GM12878 (cell line): Measurements from ENCODE around the gene WNK1. TPM values are rescaled to one million over a fixed set of nuclear protein-coding genes. Genes with fewer than 3 reads are reported as not detected.

Experiments used
- ATAC-seq: fragments of 200-7000 bp; cut with Tn5 transposase; 3 replicates; pipeline ENCODE4 v1.9.1; 2020; ENCODE audit warnings: mild to moderate bottlenecking, moderate library complexity
- BruUV-seq: library from RNA; stranded (reverse); fragments of 400-500 nt; replicated peaks from 2 replicates; lab custom pipeline; 2021; lab: Mats Ljungman, UMichigan
- CTCF ChIA-PET: fragments of 300-600 bp; sonication (Branson Sonifier 250); formaldehyde crosslinking; extraction: SDS; loops from one replicate; lab custom pipeline; 2021; ENCODE audit warnings: inconsistent platforms; lab: Yijun Ruan, JAX
- POLR2A ChIA-PET: fragments of 350-600 bp; formaldehyde crosslinking; extraction: SDS; loops from one replicate; lab custom pipeline; 2021; ENCODE audit warnings: inconsistent platforms; lab: Charles Lee
- RAD21 ChIA-PET: fragments of 300-600 bp; sonication (Branson Sonifier 250); formaldehyde crosslinking; loops from one replicate; lab custom pipeline; 2023; ENCODE audit warnings: antibody characterized with exemption; ENCODE audit not compliant: unreplicated experiment; lab: Charles Lee
- SMC1A ChIA-PET: fragments of 300-600 bp; sonication (Branson Sonifier 250); formaldehyde crosslinking; loops from one replicate; lab custom pipeline; 2023; ENCODE audit not compliant: unreplicated experiment, uncharacterized antibody; lab: Charles Lee
- DNase-seq: peaks from one replicate; pipeline ENCODE4 v3.0.0-alpha.2; 2011; ENCODE audit warnings: low read depth, low spot score
- FAIRE-seq: peaks from 3 replicates; lab custom pipeline; 2011; peaks lifted over from hg19 to GRCh38; lab: Jason Lieb, UNC
- H2AFZ ChIP-seq: 2 replicates; pipeline ENCODE4 v1.6.0; 2011; ENCODE audit warnings: low read depth, low read length, control low read depth; ENCODE audit not compliant: control insufficient read depth
- H3K27ac ChIP-seq: 2 replicates; pipeline ENCODE4 v1.5.1; 2011; ENCODE audit warnings: control low read depth; ENCODE audit not compliant: control insufficient read depth, insufficient read depth
- H3K27me3 ChIP-seq, 2 experiments: replicated peaks in 1 of 2; 2 replicates each; pipeline versions ENCODE4 v1.6.0 to v1.6.1; 2011; ENCODE audit warnings: low read length in 1 of 2; ENCODE audit not compliant: control insufficient read depth in 2 of 2, insufficient read depth in 2 of 2
- H3K36me3 ChIP-seq, 2 experiments: 2 replicates each; pipeline ENCODE4 v1.5.1; 2011; ENCODE audit warnings: low read length in 1 of 2; ENCODE audit not compliant: control insufficient read depth in 2 of 2, insufficient read depth in 2 of 2
- H3K4me1 ChIP-seq: 2 replicates; pipeline ENCODE4 v1.6.1; 2011; ENCODE audit warnings: mild to moderate bottlenecking, low read length, moderate library complexity, mixed read lengths; ENCODE audit not compliant: control insufficient read depth, insufficient read depth
- H3K4me2 ChIP-seq: 2 replicates; pipeline ENCODE4 v1.6.0; 2011; ENCODE audit warnings: control low read depth; ENCODE audit not compliant: control insufficient read depth, insufficient read depth
- H3K4me3 ChIP-seq: fragments of 200-600 bp; sonication (generic); 2 replicates; pipeline ENCODE4 v1.5.1; 2016
- H3K79me2 ChIP-seq: 2 replicates; pipeline ENCODE4 v1.6.0; 2011; ENCODE audit warnings: low read length; ENCODE audit not compliant: control insufficient read depth, insufficient read depth
- H3K9ac ChIP-seq: 2 replicates; pipeline ENCODE4 v1.8.0; 2011; ENCODE audit warnings: low read length, control low read depth, mixed read lengths; ENCODE audit not compliant: control insufficient read depth, insufficient read depth
- H3K9me3 ChIP-seq: replicated peaks from 3 replicates; pipeline ENCODE4 v1.5.1; 2011; ENCODE audit warnings: mild to moderate bottlenecking, low read length; ENCODE audit not compliant: control insufficient read depth, insufficient read depth
- H4K20me1 ChIP-seq: 2 replicates; pipeline ENCODE4 v1.6.0; 2011; ENCODE audit not compliant: control insufficient read depth, insufficient read depth
- ASH2L ChIP-seq: fragments of 300-600, 200-600 bp; sonication (generic); IDR thresholded peaks from 2 replicates; pipeline ENCODE4 v1.6.1; 2017; ENCODE audit warnings: low read depth, mild to moderate bottlenecking, borderline replicate concordance
- BCL3 ChIP-seq: IDR thresholded peaks from 2 replicates; pipeline ENCODE4 v1.6.1; 2011; ENCODE audit warnings: borderline replicate concordance, low read depth, mild to moderate bottlenecking, moderate library complexity, low read length; ENCODE audit not compliant: insufficient read depth, poor library complexity, severe bottlenecking
- BHLHE40 ChIP-seq, 2 experiments: fragments of 450-650 bp in 1 of 2; IDR thresholded peaks; 2 replicates each; pipeline ENCODE4 v1.6.1; 2011 to 2017; ENCODE audit warnings: low read depth in 2 of 2, borderline replicate concordance in 1 of 2, improper control_type of control experiment in 1 of 2, low read length in 1 of 2, mild to moderate bottlenecking in 1 of 2
- CUX1 ChIP-seq: IDR thresholded peaks from 2 replicates; pipeline ENCODE4 v1.6.1; 2012; ENCODE audit warnings: improper control_type of control experiment, low read depth, low read length; ENCODE audit not compliant: insufficient replicate concordance
- HDAC2 ChIP-seq: fragments of 200-600 bp; sonication (generic); IDR thresholded peaks from 2 replicates; pipeline ENCODE4 v1.6.1; 2017
- IRF3 ChIP-seq: fragments of 450-650 bp; IDR thresholded peaks from 2 replicates; pipeline ENCODE4 v1.6.1; 2014; ENCODE audit warnings: mild to moderate bottlenecking
- MXI1 ChIP-seq: fragments of 150-350 bp; IDR thresholded peaks from 2 replicates; pipeline ENCODE4 v1.6.1; 2011; ENCODE audit warnings: low read depth, mild to moderate bottlenecking, inconsistent platforms, low read length, improper control_type of control experiment
- NBN ChIP-seq: fragments of 450-650 bp; IDR thresholded peaks from 2 replicates; pipeline ENCODE4 v1.6.1; 2016
- SMC3 ChIP-seq: IDR thresholded peaks from 2 replicates; pipeline ENCODE4 v1.6.1; 2011; ENCODE audit warnings: low read length, improper control_type of control experiment, borderline replicate concordance
- SPI1 ChIP-seq: IDR thresholded peaks from 2 replicates; pipeline ENCODE4 v1.6.1; 2011; ENCODE audit warnings: low read depth, mild to moderate bottlenecking, low read length, moderate library complexity, borderline replicate concordance; ENCODE audit not compliant: insufficient read depth
- SREBF1 ChIP-seq: IDR thresholded peaks from 2 replicates; pipeline ENCODE4 v1.6.1; 2012; ENCODE audit warnings: mild to moderate bottlenecking, low read length
- ZBTB11 ChIP-seq: fragments of 450-650 bp; formaldehyde crosslinking; IDR thresholded peaks from 2 replicates; pipeline ENCODE4 v1.5.0; 2022; ENCODE audit warnings: mild to moderate bottlenecking, missing genetic modification characterization
- ZSCAN29 ChIP-seq: fragments of 450-650 bp; IDR thresholded peaks from 2 replicates; pipeline ENCODE4 v1.6.1; 2017; ENCODE audit warnings: mild to moderate bottlenecking, moderate library complexity
- WGBS: methylation state at CpG from one replicate; pipeline ENCODE4 v1.1.6; 2016; ENCODE audit warnings: low lambda C conversion rate; ENCODE audit not compliant: insufficient replicate concordance, insufficient coverage; ENCODE audit errors: missing lambda C conversion rate; 5-methylcytosine and 5-hydroxymethylcytosine counted together
- in situ Hi-C: fragments of 300-500 bp; cut with MboI; formaldehyde crosslinking; loops from 9 replicates; pipeline ENCODE4 v1.14.3; 2018; ENCODE audit warnings: mixed read lengths
- intact Hi-C: fragments of 100-400 bp; cut with micrococcal nuclease; formaldehyde crosslinking; loops from one replicate; pipeline ENCODE4 v1.14.2; 2022; ENCODE audit not compliant: unreplicated experiment
- polyA plus RNA-seq, 11 experiments: library from polyadenylated mRNA; depleted of rRNA in 4 of 11; unstranded in 6 of 11; stranded (reverse) in 5 of 11; fragments of >200 nt; fragmentation: Nextera tagmentation in 4 of 11; fragmentation: Illumina TruSeq in 1 of 11; extraction: Ambion mirVana in 4 of 11; extraction: Trizol in 1 of 11; gene quantifications; 1 replicate in 1 of 11; 2 replicates in 10 of 11; pipeline versions ENCODE4 v1.2.1 to v1.2.3, GENCODE V29; 2011 to 2016; ENCODE audit warnings: inconsistent platforms in 2 of 11, missing spikeins in 2 of 11, low read depth in 1 of 11
- total RNA-seq, 4 experiments: library from RNA; depleted of rRNA in 3 of 4; stranded (reverse); fragments of >200 nt in 3 of 4; fragmentation: Illumina TruSeq in 1 of 4; extraction: Trizol in 1 of 4; gene quantifications; 2 replicates each; pipeline versions ENCODE4 v1.2.1 to v1.2.3, GENCODE V29; 2013 to 2021

Gene WNK1
- total and polyA plus RNA-seq, 10 of the 15 experiments (the other 5 are each of a cell fraction or from before 2014, with no cell fraction given) = 9.6 to 151 (median 86.6) TPM

GRCh38 chr12:863285-863684, 110.9 kb downstream of the WNK1 start:
- Histone ChIP-seq H3K27ac (no peak overlapping the region), H3K4me3 (no peak overlapping the region), H2AFZ (no peak overlapping the region), H3K4me1 (no peaks in the 10 kb centered on the region), H3K9me3 (no peaks in the 10 kb centered on the region), H4K20me1 (no peaks in the 10 kb centered on the region), H3K36me3 (peaks cover 8 to 43% of the 10 kb centered on the region in 2 experiments), H3K27me3 (no peaks in the 10 kb centered on the region), H3K9ac (no peak overlapping the region), H3K4me2 (no peak overlapping the region), H3K79me2 (no peaks in the 10 kb centered on the region)
- POLR2A ChIA-PET = interaction anchor here (1.0 kb wide), 1 partner anchor 11 kb away, joined by 3 read pairs; no protein-coding TSS in a partner anchor
- SMC1A ChIA-PET = interaction anchor here (1.0 to 1.3 kb wide), 2 partner anchors 34 to 255 kb away, joined by 3 read pairs; no protein-coding TSS in a partner anchor
- in situ Hi-C loops (no loop called here), intact Hi-C loops (no loop called here)
- RAD21 ChIA-PET = no interaction called here
- FAIRE-seq = no peak
- no peak for DNase-seq
- ATAC-seq = no peak
- WGBS = 11% methylated on average over 1 of the region's 1 CpG
- no TSS peak for BruUV-seq
- CTCF ChIA-PET = interaction anchor here (2.0 to 3.7 kb wide), 3 partner anchors 10 to 249 kb away, joined by 6 to 15 read pairs (median 10); no protein-coding TSS in a partner anchor
- no peak for TF ChIP-seq NBN
- no peak for TF ChIP-seq ASH2L
- no peak for TF ChIP-seq SPI1
- TF ChIP-seq HDAC2 = no peak
- no peak for TF ChIP-seq BCL3
- TF ChIP-seq ZSCAN29 = no peak
- TF ChIP-seq MXI1 = no peak
- no peak for TF ChIP-seq IRF3
- TF ChIP-seq SMC3 = no peak
- TF ChIP-seq SREBF1 = no peak
- no peak for TF ChIP-seq CUX1
- TF ChIP-seq BHLHE40 (IDR thresholded peaks at IDR 0.05; ENCODE audit: borderline replicate concordance in 1 of 2, low read depth in 2 of 2, low read length in 1 of 2) = no peak
- TF ChIP-seq ZBTB11 (CRISPR knock-in tag) = no peak
